ENCODE data around the gene LEUTX.

Gene LEUTX

GRCh38 chr19:39824143-39825092 is 45.8 kb downstream of the LEUTX start:
- DNase-seq (ENCODE audit: low read depth, low spot score): peak; percentile 97

GRCh38 chr19:39825093-39825463 is 46.4 kb downstream of the LEUTX start:
- no peak for DNase-seq (ENCODE audit: low read depth, low spot score)

DNA sequence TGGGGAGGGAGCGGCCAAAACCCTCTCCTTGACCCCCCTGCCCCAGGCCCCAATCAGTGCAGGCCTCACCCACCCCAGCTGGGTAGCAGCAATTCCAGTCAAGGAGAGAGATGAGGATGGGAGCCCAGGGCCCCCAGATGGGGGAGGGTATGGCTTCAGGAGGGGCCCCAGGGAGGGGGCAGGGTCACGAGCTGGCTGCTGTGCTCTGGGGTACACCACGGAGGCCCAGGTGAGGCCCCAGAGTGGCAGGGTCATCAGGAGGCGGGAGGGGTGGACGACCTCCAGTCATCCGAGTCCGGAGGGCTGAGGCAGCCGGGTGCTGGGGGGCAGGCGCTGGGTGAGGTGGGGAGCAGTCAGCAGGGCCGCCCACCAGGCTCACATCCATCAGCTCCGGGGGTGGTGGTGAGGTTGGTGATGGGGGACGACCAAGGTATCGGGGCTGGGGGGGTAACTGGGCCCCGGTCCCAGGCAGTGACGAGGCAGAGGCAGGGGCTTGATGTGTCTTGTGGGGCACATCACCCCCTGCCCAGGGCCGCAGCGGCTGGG is 47.0 kb downstream of the LEUTX start:
- DNase-seq (ENCODE audit: low read depth, low spot score): no peak

DNA sequence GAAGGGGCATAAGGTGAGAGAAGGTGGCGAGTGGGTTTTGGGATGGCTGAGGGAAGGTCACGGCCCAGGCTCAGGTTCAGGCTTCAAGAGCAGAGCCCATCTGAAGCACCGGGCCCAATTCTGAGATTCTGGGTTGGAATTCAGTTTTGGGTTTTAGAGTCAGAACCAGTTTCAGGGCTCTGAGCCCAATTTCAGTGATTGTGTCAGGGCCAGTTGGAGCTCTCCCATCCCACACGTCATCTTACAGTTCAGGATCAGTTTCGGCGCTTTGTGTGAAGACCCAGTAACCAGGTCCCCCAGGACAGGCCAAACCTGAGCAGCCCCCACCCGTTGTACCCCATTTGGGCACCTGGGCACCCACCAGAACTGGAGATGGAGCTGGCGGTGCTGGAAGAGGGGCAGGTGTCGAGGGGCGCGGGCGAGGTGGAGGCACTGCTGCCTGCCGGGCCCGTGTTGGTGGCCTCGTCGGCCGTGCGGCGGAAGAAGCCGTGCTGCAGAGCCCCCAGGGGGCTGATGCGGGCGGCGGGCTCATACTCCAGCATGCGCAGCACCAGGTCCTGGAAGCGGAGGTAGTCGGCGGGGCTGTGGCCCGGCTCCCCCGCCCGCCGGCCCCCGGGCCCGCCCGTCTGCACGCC is 47.8 kb downstream of the LEUTX start:
- no peak for DNase-seq (ENCODE audit: low read depth, low spot score)

DNA sequence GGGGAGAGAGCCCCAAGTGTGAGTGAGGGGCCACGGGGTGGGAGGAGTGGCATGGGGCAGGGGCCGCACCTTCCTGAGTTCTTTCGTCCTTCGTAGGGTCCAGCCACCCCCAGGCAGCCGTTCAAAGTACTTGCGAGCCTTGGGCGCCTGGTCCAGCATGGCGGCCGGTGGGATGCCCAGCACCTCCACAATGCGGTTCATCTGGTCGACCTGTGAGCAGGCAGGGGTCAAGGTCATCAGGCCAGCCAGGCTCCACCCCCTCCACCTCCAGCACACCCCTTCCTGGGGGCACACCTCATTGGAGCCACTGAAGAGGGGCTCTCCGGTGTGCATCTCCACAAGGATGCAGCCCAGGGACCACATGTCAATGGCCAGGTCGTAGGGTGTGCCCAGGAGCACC is 48.6 kb downstream of the LEUTX start:
- DNase-seq (ENCODE audit: low read depth, low spot score): no peak

DNA sequence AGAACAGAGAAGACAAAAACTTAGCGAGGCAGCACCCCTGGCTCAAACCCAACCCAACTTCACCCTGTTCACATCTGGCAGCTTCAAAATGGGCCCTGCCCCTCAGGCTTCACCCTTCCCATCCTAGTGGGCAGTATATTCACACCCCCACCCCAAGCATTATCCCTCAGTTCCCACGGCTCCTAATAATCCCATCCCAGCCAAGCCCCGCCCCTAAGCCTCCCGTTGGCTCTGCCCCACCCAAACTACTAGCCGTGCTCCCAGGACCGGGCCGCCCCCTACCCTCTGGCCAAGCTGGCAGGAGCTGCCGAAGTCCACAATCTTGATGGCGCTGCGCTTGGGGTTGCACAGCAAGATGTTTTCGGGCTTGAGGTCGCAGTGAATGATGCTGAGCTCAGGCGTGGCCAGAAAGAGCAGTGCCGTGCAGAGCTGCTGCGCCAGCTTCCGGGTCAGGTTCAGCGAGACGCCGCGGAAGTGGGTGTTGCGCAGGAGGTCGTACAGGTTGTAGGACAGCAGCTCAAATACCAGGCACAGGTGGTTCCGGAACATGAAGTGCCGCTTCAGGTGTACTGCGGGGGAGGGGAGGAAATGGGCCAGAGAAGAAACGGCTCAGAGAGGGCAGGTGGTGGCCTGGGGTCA is 49.5 kb downstream of the LEUTX start:
- DNase-seq (ENCODE audit: low read depth, low spot score): no peak

DNA sequence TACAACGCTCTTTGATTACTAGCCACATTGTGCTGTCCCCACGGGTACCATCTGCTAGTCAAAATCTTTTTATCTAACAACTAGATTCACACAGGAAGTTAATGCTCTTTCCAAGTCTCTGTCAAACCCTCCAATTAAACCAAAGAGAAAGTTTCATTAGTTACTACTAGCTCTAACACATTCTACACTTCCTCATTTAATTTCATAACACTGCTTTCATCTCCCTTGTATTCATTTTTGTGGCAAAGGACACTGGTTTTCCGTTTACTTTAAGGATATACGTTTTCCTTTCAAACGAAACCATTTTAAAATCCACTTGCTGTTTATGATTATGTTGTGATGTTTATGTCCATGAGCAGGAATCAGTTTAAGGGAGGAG is 50.0 kb downstream of the LEUTX start:
- no peak for DNase-seq (ENCODE audit: low read depth, low spot score)

- no peak for DNase-seq (ENCODE audit: low read depth, low spot score)
Measured at GRCh38 chr19:39829702-39830275, 51.1 kb downstream of the LEUTX start.

- no peak for DNase-seq (ENCODE audit: low read depth, low spot score)
Measured at GRCh38 chr19:39830406-39830805, 51.8 kb downstream of the LEUTX start.

DNA sequence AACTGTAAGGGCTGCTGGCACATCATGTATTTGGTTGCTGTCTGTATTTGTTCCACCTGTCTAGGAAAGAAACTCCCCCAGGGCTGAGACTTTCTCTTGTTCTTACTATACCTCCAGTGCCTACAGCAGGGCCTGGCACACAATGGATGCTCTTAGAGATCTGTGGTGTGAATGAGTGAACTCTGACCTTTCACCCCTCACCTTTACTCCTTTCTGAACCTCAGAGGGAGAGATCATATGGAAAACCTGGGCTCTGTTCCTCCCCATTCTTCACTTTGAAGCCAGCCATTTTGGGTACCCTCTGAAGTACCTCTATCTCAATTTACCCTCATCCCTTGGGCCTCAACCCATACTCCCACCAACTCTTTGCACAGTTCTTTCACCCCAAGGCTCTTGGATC is 52.2 kb downstream of the LEUTX start:
- DNase-seq (ENCODE audit: low read depth, low spot score): no peak

DNA sequence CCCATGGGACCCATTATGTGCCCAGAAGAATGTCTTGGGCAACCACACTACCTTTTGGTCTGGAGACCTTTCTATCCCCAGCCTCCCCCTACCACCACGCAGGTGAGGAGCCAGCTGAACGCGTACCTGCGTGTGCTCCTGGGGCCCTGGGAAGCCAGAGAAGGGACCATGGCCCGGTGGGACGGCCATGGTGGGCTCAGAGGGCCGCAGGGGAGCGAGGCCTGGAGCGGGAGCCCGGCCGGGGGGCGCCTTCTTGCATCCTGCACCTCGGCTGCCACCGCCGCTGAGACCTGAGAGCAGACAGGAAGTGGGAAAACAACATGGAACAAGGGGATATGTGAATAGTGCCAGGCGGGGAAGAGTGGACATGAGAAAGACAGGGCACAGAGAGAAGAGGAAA is 53.0 kb downstream of the LEUTX start:
- no peak for DNase-seq (ENCODE audit: low read depth, low spot score)

DNA sequence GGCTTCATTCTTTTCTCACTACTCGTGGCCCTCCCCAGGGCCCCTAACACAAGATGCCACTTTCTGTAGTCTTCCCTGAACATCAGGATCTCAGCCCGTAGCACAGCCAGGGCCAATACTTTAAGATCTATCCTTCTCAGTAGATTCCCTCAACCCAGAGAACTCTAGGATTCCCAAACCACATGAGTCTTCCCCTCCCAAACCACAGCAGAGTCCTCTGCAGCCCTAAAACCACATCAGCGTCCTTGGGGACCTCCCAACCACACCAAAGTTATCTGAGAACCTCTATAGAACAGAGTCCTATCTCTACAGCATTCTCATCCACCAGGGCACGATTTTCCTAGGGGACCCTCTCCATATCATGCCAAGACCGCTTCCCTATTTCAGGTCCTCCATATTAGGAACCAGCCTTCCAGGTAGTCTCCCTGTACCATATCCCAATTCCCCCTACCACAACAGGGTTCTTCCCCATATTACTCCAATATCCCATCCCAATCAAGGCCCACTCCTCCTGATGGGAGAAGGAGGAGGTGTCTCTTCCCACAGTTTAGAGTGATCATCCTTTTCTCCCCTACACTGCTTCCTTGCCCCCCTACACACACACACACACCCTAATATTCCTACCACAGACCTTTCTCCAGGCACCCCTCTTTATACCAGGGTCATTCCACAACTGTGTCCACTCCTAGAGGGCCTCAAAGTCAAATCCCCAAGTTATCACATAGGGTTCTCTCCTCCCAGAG is 53.9 kb downstream of the LEUTX start:
- no peak for DNase-seq (ENCODE audit: low read depth, low spot score)

GRCh38 chr19:39833160-39833463 is 54.5 kb downstream of the LEUTX start:
- no peak for DNase-seq (ENCODE audit: low read depth, low spot score)

GRCh38 chr19:39833464-39834286 is 55.0 kb downstream of the LEUTX start, which contains the start of gene DYRK1B:
Gene DYRK1B, minus strand, starts transcription at chr19:39834162. Its CDS starts 2,295 bp downstream, at chr19:39831867.
- peak; percentile 99 for DNase-seq (ENCODE audit: low read depth, low spot score)

DNA sequence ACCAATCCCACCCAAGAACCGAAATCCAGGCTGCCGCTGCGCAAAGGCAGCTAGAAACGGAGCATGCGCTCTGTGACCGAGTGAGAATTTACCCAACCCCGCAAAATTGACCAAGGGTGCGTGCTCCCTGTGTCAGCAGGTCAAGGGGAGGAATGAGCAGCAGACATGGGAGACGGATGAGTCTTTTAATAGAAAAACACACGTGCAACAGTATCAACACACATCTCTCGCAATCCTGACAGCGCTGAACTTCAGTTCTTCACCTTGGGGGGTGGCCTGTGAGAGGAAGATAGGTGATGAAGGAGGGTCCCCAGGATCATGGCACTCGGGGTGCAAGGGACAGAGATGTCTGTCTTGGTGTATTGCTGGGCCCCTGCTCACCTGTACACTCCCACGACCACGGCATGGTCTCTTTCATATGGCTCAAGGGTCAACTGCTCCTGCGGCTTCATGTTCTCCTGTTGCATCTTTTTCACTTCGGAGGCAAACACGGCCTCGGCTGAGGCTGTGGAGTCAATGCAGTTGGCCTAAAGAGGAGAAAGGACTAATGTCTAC is 55.7 kb downstream of the LEUTX start:
- DNase-seq (ENCODE audit: low read depth, low spot score): no peak

All from astrocyte of the hippocampus (primary cell).